Measurements from ENCODE around the gene PCGF5.
"Not testable (repeated sequence)": the region's sequence is repeated elsewhere in the genome, so short reads cannot be mapped to it uniquely, and the experiment has no call there.

Gene PCGF5

DNA sequence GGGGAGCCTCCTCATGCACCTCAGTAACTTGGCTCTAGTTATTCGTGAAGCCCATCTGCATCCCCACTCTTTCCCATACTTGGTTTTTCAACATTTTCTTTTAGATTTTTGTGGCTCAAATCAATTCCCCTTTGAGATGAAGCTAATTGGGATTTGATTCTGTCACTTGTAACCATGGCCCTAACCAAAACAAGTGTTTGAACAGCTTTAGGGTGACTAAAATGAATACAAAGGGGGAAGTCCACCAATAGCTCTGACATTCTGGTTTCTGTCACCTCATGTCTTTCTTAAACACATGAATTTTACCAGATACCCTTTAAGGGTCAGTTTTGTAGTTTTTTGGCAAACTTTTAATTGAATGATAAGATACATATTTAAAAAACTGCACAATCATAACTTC, 87.0 kb downstream of the PCGF5 start:
- Histone ChIP-seq H3K27ac (ENCODE audit: low read depth, low read length) (no peak overlapping the region), H3K4me3 (ENCODE audit: low read depth, low read length) (no peak overlapping the region), H3K36me3 (ENCODE audit: control insufficient read depth, insufficient read depth, low read length) (no peaks in the 10 kb centered on the region), H3K9me3 (ENCODE audit: control insufficient read depth, insufficient read depth, low read length) (no peaks in the 10 kb centered on the region), H3K4me1 (ENCODE audit: control insufficient read depth, insufficient read depth, low read length) (no peaks in the 10 kb centered on the region), H3K9ac (ENCODE audit: low read depth, low read length) (no peak overlapping the region), H3K27me3 (ENCODE audit: control insufficient read depth, insufficient read depth, low read length) (no peaks in the 10 kb centered on the region)

DNA sequence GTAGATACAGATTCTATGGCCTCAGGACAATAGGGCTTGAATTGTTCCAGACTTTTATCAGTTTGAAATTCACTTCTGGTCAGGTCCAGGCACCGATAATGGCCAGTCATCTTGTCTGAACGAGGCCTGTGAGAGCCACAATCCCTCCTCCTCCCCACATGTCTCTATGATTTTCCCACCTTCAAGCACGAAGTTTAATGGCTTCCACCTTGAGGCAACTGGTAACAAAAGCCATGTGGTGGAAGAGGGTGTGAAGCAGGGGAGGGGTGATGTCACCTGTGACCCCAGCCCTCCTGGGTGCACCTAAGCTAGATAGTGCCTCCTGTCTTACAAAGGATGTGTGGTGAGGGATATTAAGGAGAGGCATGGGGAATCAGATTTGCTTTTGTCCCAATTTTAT, 89.2 kb downstream of the PCGF5 start:
- Histone ChIP-seq H3K9me3 (ENCODE audit: control insufficient read depth, insufficient read depth, low read length) (no peaks in the 10 kb centered on the region), H3K27ac (ENCODE audit: low read depth, low read length) (no peak overlapping the region), H3K4me3 (ENCODE audit: low read depth, low read length) (no peak overlapping the region), H3K36me3 (ENCODE audit: control insufficient read depth, insufficient read depth, low read length) (no peaks in the 10 kb centered on the region), H3K4me1 (ENCODE audit: control insufficient read depth, insufficient read depth, low read length) (no peaks in the 10 kb centered on the region), H3K9ac (ENCODE audit: low read depth, low read length) (no peak overlapping the region), H3K27me3 (ENCODE audit: control insufficient read depth, insufficient read depth, low read length) (no peaks in the 10 kb centered on the region)

GRCh38 chr10:91311601-91312381, 91.3 kb downstream of the PCGF5 start:
- H3K4me1 ChIP-seq (ENCODE audit: control insufficient read depth, insufficient read depth, low read length) = no peaks in the 10 kb centered on the region
- H3K9ac ChIP-seq (ENCODE audit: low read depth, low read length) = no peak overlapping the region
- no peaks in the 10 kb centered on the region for H3K27me3 ChIP-seq (ENCODE audit: control insufficient read depth, insufficient read depth, low read length)
- no peak overlapping the region for H3K27ac ChIP-seq (ENCODE audit: low read depth, low read length)
- H3K36me3 ChIP-seq (ENCODE audit: control insufficient read depth, insufficient read depth, low read length) = no peaks in the 10 kb centered on the region
- H3K9me3 ChIP-seq (ENCODE audit: control insufficient read depth, insufficient read depth, low read length) = no peaks in the 10 kb centered on the region
- H3K4me3 ChIP-seq (ENCODE audit: low read depth, low read length) = no peak overlapping the region

GRCh38 chr10:91312382-91312733, 91.9 kb downstream of the PCGF5 start:
- Histone ChIP-seq H3K27me3 (ENCODE audit: control insufficient read depth, insufficient read depth, low read length) (no peaks in the 10 kb centered on the region), H3K4me3 (ENCODE audit: low read depth, low read length) (no peak overlapping the region), H3K9ac (ENCODE audit: low read depth, low read length) (no peak overlapping the region), H3K27ac (ENCODE audit: low read depth, low read length) (no peak overlapping the region), H3K36me3 (ENCODE audit: control insufficient read depth, insufficient read depth, low read length) (no peaks in the 10 kb centered on the region), H3K9me3 (ENCODE audit: control insufficient read depth, insufficient read depth, low read length) (no peaks in the 10 kb centered on the region), H3K4me1 (ENCODE audit: control insufficient read depth, insufficient read depth, low read length) (no peaks in the 10 kb centered on the region)

- Histone ChIP-seq H3K27me3 (ENCODE audit: control insufficient read depth, insufficient read depth, low read length) (no peaks in the 10 kb centered on the region), H3K27ac (ENCODE audit: low read depth, low read length) (no peak overlapping the region), H3K4me1 (ENCODE audit: control insufficient read depth, insufficient read depth, low read length) (no peaks in the 10 kb centered on the region), H3K9me3 (ENCODE audit: control insufficient read depth, insufficient read depth, low read length) (no peaks in the 10 kb centered on the region), H3K36me3 (ENCODE audit: control insufficient read depth, insufficient read depth, low read length) (no peaks in the 10 kb centered on the region), H3K4me3 (ENCODE audit: low read depth, low read length) (no peak overlapping the region), H3K9ac (ENCODE audit: low read depth, low read length) (no peak overlapping the region)
Measured at GRCh38 chr10:91313796-91314485, 93.5 kb downstream of the PCGF5 start.

DNA sequence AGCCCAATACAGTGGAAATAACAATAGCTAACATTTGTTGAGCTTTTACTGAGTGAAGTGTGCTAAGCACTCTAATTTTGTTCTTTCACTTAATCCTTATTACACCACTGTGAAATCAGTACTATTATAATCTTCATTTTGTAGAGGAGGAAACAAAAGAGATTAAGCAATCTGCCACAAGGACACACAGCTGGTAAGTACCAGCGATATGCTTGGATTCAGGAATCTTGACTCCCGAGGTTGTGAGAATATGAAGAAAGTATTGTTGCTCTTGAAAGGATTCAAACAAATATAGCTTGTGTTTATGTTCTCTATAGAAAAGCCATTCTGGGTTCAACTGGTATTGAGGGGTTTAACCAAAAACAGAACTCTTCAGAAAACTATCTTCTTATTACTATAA, 96.0 kb downstream of the PCGF5 start:
- Histone ChIP-seq H3K4me1 (ENCODE audit: control insufficient read depth, insufficient read depth, low read length) (no peaks in the 10 kb centered on the region), H3K36me3 (ENCODE audit: control insufficient read depth, insufficient read depth, low read length) (no peaks in the 10 kb centered on the region), H3K9ac (ENCODE audit: low read depth, low read length) (no peak overlapping the region), H3K27me3 (ENCODE audit: control insufficient read depth, insufficient read depth, low read length) (no peaks in the 10 kb centered on the region), H3K4me3 (ENCODE audit: low read depth, low read length) (no peak overlapping the region), H3K27ac (ENCODE audit: low read depth, low read length) (no peak overlapping the region), H3K9me3 (ENCODE audit: control insufficient read depth, insufficient read depth, low read length) (no peaks in the 10 kb centered on the region)

GRCh38 chr10:91317541-91317940, 97.1 kb downstream of the PCGF5 start:
- H3K27ac ChIP-seq (ENCODE audit: low read depth, low read length) = no peak overlapping the region
- no peak overlapping the region for H3K9ac ChIP-seq (ENCODE audit: low read depth, low read length)
- no peaks in the 10 kb centered on the region for H3K36me3 ChIP-seq (ENCODE audit: control insufficient read depth, insufficient read depth, low read length)
- H3K4me3 ChIP-seq (ENCODE audit: low read depth, low read length) = no peak overlapping the region
- no peaks in the 10 kb centered on the region for H3K9me3 ChIP-seq (ENCODE audit: control insufficient read depth, insufficient read depth, low read length)
- no peaks in the 10 kb centered on the region for H3K27me3 ChIP-seq (ENCODE audit: control insufficient read depth, insufficient read depth, low read length)
- no peaks in the 10 kb centered on the region for H3K4me1 ChIP-seq (ENCODE audit: control insufficient read depth, insufficient read depth, low read length)

GRCh38 chr10:91319336-91319735, 98.9 kb downstream of the PCGF5 start:
- Histone ChIP-seq H3K36me3 (ENCODE audit: control insufficient read depth, insufficient read depth, low read length) (no peaks in the 10 kb centered on the region), H3K4me1 (ENCODE audit: control insufficient read depth, insufficient read depth, low read length) (no peaks in the 10 kb centered on the region), H3K4me3 (ENCODE audit: low read depth, low read length) (no peak overlapping the region), H3K27ac (ENCODE audit: low read depth, low read length) (no peak overlapping the region), H3K9me3 (ENCODE audit: control insufficient read depth, insufficient read depth, low read length) (no peaks in the 10 kb centered on the region), H3K9ac (ENCODE audit: low read depth, low read length) (no peak overlapping the region), H3K27me3 (ENCODE audit: control insufficient read depth, insufficient read depth, low read length) (no peaks in the 10 kb centered on the region)

- H3K36me3 ChIP-seq (ENCODE audit: control insufficient read depth, insufficient read depth, low read length); H3K4me1 ChIP-seq (ENCODE audit: control insufficient read depth, insufficient read depth, low read length); H3K9ac ChIP-seq (ENCODE audit: low read depth, low read length); H3K27me3 ChIP-seq (ENCODE audit: control insufficient read depth, insufficient read depth, low read length); H3K27ac ChIP-seq (ENCODE audit: low read depth, low read length); H3K4me3 ChIP-seq (ENCODE audit: low read depth, low read length); H3K9me3 ChIP-seq (ENCODE audit: control insufficient read depth, insufficient read depth, low read length): not testable (repeated sequence)
Measured at GRCh38 chr10:91323293-91323905, 102.9 kb downstream of the PCGF5 start.

DNA sequence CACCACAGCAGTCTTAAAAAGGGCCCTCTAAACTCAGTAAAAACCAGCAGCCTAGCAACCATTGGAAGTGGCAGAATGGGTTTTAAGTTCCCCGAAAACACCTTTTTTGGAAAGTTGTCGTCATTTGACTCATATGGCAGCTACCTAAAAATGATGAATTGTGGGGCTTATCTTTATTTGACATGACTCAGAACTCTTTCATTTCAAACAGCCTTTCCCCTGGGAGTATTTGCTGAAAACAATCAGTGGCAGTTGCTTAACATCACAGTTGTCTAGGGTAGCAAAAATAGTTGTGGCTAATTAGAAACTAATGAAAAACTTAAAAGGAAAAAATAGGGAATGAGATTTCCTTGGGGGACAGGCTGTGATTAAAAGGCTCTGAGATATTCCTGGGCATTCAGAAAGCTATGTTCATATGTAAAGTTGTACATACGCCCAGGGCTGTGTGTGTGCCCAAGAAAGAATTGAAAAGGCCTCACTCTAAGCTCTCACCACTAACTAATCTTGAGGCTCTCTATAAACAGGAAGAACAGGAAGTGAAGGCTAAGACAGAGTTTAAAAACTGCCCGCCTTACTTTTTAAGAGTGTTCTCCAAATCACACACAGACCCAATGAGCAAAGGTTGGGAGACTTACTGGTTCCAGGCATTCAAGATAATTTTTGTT, 108.0 kb downstream of the PCGF5 start:
- no peak overlapping the region for H3K27ac ChIP-seq (ENCODE audit: low read depth, low read length)
- peaks cover 10% of the 10 kb centered on the region; the same call in 1 of the 2 replicates for H3K9me3 ChIP-seq (ENCODE audit: control insufficient read depth, insufficient read depth, low read length)

More for the DNA sequence above, 108.0 kb downstream of the PCGF5 start:
- H3K9ac ChIP-seq (ENCODE audit: low read depth, low read length) = no peak overlapping the region
- H3K27me3 ChIP-seq (ENCODE audit: control insufficient read depth, insufficient read depth, low read length) = no peaks in the 10 kb centered on the region
- no peaks in the 10 kb centered on the region for H3K36me3 ChIP-seq (ENCODE audit: control insufficient read depth, insufficient read depth, low read length)
- H3K4me3 ChIP-seq (ENCODE audit: low read depth, low read length) = no peak overlapping the region
- no peaks in the 10 kb centered on the region for H3K4me1 ChIP-seq (ENCODE audit: control insufficient read depth, insufficient read depth, low read length)
